ENCODE measurements around the gene LCE3D. TPM values are rescaled to one million over a fixed set of nuclear protein-coding genes. Genes with fewer than 3 reads are reported as not detected.

The LCE3D gene
- total RNA-seq, result not detected in 2 replicates

GRCh38 chr1:152580433-152580832 lies at the start of gene LCE3D:
Gene LCE3D (minus strand): TSS chr1:152580516. CDS start chr1:152579936, 580 bp downstream.

GRCh38 chr1:152622803-152623202 lies 42.5 kb upstream of the LCE3D start, which contains the start of gene LCE3A:
Gene LCE3A (minus strand): TSS chr1:152623103. CDS start chr1:152623103, 0 bp downstream.

GRCh38 chr1:152613511-152613910 lies 33.2 kb upstream of the LCE3D start, which contains the start of gene LCE3B:
Gene LCE3B (plus strand): TSS chr1:152613811. CDS start chr1:152613811, 0 bp downstream.

GRCh38 chr1:152599934-152600333 lies 19.6 kb upstream of the LCE3D start, which contains the start of gene LCE3C:
Gene LCE3C (plus strand): TSS chr1:152600234. CDS start chr1:152600732, 498 bp downstream.

GRCh38 chr1:152566681-152567080 lies 13.6 kb downstream of the LCE3D start, which contains the start of gene LCE3E:
Gene LCE3E (minus strand): TSS chr1:152566780. CDS start chr1:152566208, 572 bp downstream.

Other genes starting within 250 kb of the LCE3D start
- gene FLG2, start 220.5 kb downstream of the LCE3D start, total RNA-seq, result not detected in 2 replicates
- gene CRNN, start 166.3 kb downstream of the LCE3D start, total RNA-seq, result not detected in 2 replicates
- gene LCE5A, start 69.7 kb downstream of the LCE3D start, total RNA-seq, result not detected in 2 replicates
- not detected in 2 replicates for gene CRCT1, start 66.0 kb downstream of the LCE3D start, total RNA-seq
- not detected in 2 replicates for gene LCE3E, start 13.7 kb downstream of the LCE3D start, total RNA-seq
- gene LCE3C, start 19.7 kb upstream of the LCE3D start, total RNA-seq, result not detected in 2 replicates
- gene LCE3B, start 33.3 kb upstream of the LCE3D start, total RNA-seq, result not detected in 2 replicates
- gene LCE3A, start 42.6 kb upstream of the LCE3D start, total RNA-seq, result not detected in 2 replicates
- gene LCE2D, start 82.9 kb upstream of the LCE3D start, total RNA-seq, result not detected in 2 replicates
- not detected in 2 replicates for gene LCE2C, start 94.8 kb upstream of the LCE3D start, total RNA-seq
- gene LCE2B, start 105.6 kb upstream of the LCE3D start, total RNA-seq, result not detected in 2 replicates
- not detected in 2 replicates for gene LCE2A, start 117.8 kb upstream of the LCE3D start, total RNA-seq
- gene LCE4A, start 127.6 kb upstream of the LCE3D start, total RNA-seq, result not detected in 2 replicates
- gene KPRP, start 177.5 kb upstream of the LCE3D start, total RNA-seq, result not detected in 2 replicates
- not detected in 2 replicates for gene LCE1F, start 194.6 kb upstream of the LCE3D start, total RNA-seq
- not detected in 2 replicates for gene LCE1E, start 205.7 kb upstream of the LCE3D start, total RNA-seq
- gene LCE1D, start 216.2 kb upstream of the LCE3D start, total RNA-seq, result not detected in 2 replicates
- not detected in 2 replicates for gene LCE1C, start 226.1 kb upstream of the LCE3D start, total RNA-seq
- gene LCE1B, start 231.5 kb upstream of the LCE3D start, total RNA-seq, result not detected in 2 replicates
- not detected in 2 replicates for gene LCE1A, start 247.0 kb upstream of the LCE3D start, total RNA-seq